Measurements from ENCODE around the gene ARHGAP30.

Gene ARHGAP30

DNA sequence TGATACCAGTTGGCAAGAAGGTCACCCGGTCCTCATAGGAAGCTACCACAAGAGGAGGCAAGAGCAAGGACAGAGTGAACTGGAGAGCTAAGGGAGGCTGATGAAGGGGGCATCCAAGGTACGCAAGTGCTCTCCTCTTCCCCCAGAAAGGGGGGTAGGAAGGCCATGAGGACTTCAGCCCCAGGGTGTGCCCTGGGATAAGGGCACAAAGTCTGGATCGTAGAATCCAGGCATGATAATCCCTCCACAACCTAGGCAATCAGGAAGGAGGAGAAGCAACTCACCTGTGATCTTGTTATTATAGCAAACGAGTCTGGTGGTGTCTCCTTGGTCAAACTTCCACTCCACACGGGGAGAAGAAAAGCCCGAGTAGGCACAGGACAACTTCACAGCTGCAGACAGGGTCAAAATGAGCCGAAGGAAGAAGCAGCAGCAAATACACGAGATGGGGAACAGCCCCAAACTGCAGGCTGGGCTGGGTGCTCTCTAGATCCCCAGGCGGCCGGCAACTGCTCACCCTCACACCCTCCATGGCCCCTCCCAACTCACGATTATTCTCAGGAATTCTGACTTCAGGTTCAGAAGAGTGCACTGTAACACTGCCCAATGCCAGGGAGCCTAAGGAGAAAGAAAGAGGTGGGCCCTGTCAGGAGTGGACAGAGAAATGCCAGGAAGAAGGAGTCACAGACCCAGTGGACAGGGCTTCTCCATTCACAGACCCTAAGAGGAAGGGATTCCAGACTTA, 68.8 kb downstream of the ARHGAP30 start:
- Histone ChIP-seq H3K9ac (ENCODE audit: low read depth in 1 of 2, low read length in 2 of 2) (no peak overlapping the region), H3K36me3 (ENCODE audit: control insufficient read depth in 2 of 2, insufficient read depth in 2 of 2, low read length in 2 of 2) (peaks cover 39 to 46% of the 10 kb centered on the region in 2 donors), H3K4me1 (ENCODE audit: control insufficient read depth in 2 of 2, insufficient read depth in 2 of 2, low read length in 2 of 2) (peaks cover 0 to 6% of the 10 kb centered on the region in 2 donors), H3K4me3 (ENCODE audit: low read length in 2 of 2) (no peak overlapping the region), H3K9me3 (ENCODE audit: control insufficient read depth in 2 of 2, low read length in 2 of 2) (no peaks in the 10 kb centered on the region), H3K27ac (ENCODE audit: low read depth in 2 of 2, low read length in 2 of 2) (no peak overlapping the region), H3K27me3 (ENCODE audit: control insufficient read depth in 2 of 2, insufficient read depth in 2 of 2, low read length in 2 of 2) (no peaks in the 10 kb centered on the region)

DNA sequence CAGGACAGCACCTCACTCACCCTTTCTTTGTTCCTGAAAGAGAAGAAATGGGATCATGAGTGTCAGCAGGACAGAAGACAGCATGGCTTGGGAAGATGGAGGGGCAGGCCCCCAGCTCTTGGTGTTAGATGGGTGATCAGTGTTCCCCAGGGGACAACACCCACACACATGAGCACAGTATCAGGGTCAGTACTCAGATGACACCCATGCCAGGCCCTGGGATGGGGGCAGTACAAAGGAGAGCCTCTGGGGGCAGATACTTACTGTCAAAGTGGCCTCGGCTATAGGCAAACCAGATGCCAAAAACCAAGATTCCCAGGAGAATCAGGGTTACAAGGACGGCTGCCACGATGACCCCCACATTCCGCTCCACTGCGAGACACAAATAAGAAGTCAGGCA, 70.3 kb downstream of the ARHGAP30 start:
- H3K9me3 ChIP-seq (ENCODE audit: control insufficient read depth in 2 of 2, low read length in 2 of 2): no peaks in the 10 kb centered on the region
- no peaks in the 10 kb centered on the region for H3K27me3 ChIP-seq (ENCODE audit: control insufficient read depth in 2 of 2, insufficient read depth in 2 of 2, low read length in 2 of 2)
- H3K27ac ChIP-seq (ENCODE audit: low read depth in 2 of 2, low read length in 2 of 2): no peak overlapping the region
- H3K4me3 ChIP-seq (ENCODE audit: low read length in 2 of 2): no peak overlapping the region
- peaks cover 0 to 6% of the 10 kb centered on the region in 2 donors for H3K4me1 ChIP-seq (ENCODE audit: control insufficient read depth in 2 of 2, insufficient read depth in 2 of 2, low read length in 2 of 2)
- peaks cover 39 to 46% of the 10 kb centered on the region in 2 donors for H3K36me3 ChIP-seq (ENCODE audit: control insufficient read depth in 2 of 2, insufficient read depth in 2 of 2, low read length in 2 of 2)
- no peak overlapping the region for H3K9ac ChIP-seq (ENCODE audit: low read depth in 1 of 2, low read length in 2 of 2)

DNA sequence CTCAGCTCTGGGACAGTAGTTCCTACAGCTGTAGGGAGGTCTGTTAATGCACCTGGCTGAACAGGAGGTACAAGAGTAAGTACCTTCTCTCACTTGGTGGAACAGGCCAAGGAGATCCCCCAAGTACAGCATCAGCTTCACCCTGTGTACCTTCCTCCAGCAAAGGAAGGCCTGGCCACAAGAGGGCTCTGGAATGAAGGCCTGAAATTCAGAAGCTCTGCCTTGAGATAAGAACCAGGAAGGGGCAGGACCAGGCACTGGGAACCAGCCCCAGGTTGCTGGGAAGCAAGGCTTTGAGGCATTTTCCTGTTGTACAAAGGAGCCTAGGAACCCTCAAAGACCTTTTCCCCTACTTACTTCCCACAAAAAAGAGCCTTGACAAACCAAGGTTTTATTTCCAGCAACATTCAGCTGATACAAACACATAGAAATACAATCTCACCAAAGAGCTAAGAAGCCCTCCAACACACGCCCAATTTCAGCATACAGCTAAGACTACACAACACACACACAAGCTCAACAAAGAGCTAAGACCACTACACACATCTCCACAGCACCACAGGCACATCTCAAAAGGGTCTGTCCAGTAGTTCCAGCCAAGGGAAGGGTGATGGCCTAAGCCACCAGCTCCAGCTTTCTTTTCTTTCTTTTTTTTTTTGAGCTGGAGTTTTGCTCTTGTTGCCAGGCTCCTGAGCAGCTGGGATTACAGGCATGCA, 72.2 kb downstream of the ARHGAP30 start:
- Histone ChIP-seq H3K27ac (ENCODE audit: low read depth in 2 of 2, low read length in 2 of 2) (peak overlapping the region; percentile 60 to 75), H3K9me3 (ENCODE audit: control insufficient read depth in 2 of 2, low read length in 2 of 2) (no peaks in the 10 kb centered on the region), H3K27me3 (ENCODE audit: control insufficient read depth in 2 of 2, insufficient read depth in 2 of 2, low read length in 2 of 2) (no peaks in the 10 kb centered on the region), H3K4me3 (ENCODE audit: low read length in 2 of 2) (no peak overlapping the region), H3K4me1 (ENCODE audit: control insufficient read depth in 2 of 2, insufficient read depth in 2 of 2, low read length in 2 of 2) (peaks cover 0 to 6% of the 10 kb centered on the region in 2 donors), H3K9ac (ENCODE audit: low read depth in 1 of 2, low read length in 2 of 2) (no peak overlapping the region), H3K36me3 (ENCODE audit: control insufficient read depth in 2 of 2, insufficient read depth in 2 of 2, low read length in 2 of 2) (peaks cover 39 to 46% of the 10 kb centered on the region in 2 donors)
